ENCODE data around the gene MEF2C.
A peak's percentile ranks its signal among the peaks of the same experiment; 100 is the strongest.

The MEF2C gene

DNA sequence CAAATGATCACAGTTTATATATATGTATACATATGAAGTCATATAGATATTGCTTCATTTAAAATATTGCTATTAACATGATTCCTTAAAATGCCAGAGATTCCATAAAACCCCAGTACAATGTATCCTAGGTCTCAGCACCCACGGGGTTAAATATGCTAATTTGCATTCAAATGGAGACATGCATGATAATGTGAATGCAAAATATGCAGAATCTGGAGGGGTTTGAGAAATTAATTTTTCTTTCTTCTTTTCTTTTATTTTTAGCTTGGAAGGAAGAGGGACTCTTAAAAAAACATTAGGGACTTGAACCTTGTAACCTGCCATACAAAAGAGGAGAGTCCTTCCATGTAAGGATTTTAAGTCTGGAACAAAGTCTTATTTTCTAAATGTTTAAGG, 211.9 kb downstream of the MEF2C start:
- no peak for DNase-seq

DNA sequence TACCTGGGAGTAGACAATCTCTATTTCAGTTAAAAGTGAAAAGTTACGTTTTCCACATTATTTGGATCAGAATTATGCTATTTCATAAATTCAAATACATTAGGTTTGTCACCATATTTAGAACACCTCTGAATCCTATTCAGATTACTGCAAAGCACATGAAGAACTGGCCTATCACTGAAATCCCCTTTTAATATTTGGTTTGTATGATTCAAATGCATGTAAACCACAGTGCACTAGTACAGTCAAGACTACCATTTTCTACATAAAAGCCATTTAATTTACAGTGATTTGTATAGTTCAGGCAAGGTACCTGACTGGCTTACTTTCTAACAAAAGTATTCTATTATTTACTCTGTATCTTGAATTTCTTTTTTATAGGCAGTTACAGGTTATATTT, 212.5 kb downstream of the MEF2C start:
- no peak for DNase-seq

GRCh38 chr5:88669371-88670050, 213.5 kb downstream of the MEF2C start:
- DNase-seq, result no peak

DNA sequence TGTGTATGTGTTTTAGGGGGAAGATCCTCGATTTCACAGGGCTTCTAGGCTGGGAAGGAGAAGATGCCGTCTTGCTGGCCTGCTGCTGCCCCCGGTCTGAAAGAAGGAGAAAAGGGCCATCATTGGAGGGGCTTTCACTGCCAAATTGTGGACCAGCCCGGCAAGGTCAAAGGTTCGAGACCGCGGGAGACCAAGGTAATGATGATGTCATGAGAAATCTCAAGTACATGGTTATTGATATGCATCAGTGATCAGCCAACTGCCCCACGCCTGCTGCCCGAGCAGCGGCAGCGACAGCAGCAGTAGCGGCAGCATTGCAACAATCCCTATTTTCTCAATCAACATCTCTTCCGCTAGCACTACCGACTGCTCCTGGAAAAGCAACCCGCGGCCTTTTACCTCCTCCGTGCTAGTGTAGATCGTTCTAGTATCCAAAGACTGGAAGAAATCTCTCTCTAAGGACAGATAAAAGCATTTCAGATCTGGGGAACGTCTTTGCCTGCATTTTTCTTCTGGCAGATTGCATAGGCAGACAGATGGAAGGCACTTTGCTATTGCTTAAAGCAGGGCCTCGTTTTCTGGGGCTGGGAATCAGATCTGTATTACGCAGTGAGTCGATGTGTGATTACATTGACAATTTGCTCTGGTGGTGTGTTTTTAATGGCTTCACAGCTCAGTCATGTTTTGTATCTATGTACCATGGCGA, 215.3 kb downstream of the MEF2C start:
- peak; percentile 46 for DNase-seq
